ENCODE measurements around the gene NDRG2. TPM values are rescaled to one million over a fixed set of nuclear protein-coding genes. Genes with fewer than 3 reads are reported as not detected.

The NDRG2 gene
- total RNA-seq, 1 donor = 1.8 TPM

DNA sequence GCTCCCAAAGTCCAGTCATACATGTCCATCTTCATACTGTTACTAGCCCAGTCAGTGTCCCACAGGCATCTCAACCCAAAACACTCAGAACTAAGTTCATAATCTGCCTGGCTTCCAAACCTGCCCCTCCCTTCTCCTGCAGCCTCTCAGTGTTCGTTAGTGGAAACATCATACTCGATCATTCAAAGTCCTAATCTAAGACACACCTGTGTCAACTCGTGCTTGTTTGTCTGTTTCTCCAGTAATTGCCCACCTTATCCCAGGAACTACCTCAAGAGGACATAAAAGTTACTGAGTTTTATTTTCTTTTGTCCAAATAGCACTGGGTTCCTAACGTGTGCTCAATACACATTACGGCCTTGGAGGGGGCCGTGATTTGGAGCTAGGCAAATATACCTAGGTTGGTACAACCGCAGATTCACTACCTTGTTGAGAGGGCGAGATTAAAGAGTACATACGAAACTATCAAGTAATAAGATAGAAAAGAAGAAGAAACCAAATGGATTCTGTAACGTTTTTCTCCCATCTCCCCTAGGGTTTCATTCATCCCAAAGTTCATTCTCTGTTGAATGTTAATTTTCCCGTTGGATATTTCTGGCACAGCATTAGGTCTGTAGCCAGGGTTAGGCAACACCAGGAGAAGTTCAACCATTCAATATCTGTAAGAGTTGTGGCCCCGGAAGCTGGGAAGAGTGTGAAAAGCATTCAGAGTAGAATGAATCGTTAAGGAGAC, 35.9 kb upstream of the NDRG2 start:
- no peak for DNase-seq (ENCODE audit: low read depth)
- TF ChIP-seq, protein P1, sequence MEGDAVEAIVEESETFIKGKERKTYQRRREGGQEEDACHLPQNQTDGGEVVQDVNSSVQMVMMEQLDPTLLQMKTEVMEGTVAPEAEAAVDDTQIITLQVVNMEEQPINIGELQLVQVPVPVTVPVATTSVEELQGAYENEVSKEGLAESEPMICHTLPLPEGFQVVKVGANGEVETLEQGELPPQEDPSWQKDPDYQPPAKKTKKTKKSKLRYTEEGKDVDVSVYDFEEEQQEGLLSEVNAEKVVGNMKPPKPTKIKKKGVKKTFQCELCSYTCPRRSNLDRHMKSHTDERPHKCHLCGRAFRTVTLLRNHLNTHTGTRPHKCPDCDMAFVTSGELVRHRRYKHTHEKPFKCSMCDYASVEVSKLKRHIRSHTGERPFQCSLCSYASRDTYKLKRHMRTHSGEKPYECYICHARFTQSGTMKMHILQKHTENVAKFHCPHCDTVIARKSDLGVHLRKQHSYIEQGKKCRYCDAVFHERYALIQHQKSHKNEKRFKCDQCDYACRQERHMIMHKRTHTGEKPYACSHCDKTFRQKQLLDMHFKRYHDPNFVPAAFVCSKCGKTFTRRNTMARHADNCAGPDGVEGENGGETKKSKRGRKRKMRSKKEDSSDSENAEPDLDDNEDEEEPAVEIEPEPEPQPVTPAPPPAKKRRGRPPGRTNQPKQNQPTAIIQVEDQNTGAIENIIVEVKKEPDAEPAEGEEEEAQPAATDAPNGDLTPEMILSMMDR (IDR thresholded peaks at IDR 0.05; ENCODE audit: insufficient read depth, low read length) = no peak
- no peak overlapping the region for H3K4me3 ChIP-seq (ENCODE audit: low read depth, low read length)

DNA sequence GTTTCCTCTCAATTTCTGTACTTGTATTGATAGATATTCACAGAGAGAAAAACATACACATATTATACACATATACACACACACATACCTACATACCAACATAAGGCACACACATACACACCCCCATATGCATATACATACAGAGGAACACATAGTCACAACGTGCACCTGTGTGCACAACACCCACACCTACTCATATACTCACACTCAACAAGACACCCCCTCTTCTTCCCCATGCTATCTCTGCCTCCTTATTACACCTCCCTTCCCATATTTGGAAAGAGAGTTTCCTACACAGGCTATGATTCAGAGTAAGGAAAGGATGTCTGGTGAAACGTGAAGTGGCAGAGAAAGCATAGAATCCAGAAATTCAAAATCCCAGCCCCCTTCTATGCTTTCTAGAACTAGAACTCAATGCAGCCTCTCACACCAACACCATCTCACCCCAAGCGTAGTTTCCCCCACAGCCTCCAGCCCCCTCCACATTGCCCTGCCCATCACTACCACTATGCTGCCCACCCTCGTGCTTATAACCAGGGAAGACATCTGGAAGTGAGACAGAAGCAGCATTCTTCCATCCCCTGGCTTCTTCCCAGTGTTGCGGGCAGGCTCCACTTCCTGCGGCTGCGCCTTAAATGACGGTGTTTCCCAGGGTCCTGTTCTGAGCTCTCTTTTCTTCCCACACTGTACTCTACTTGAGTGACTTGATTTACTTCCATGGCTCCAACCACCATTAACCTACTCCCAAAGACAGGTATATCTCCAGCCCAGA, 35.2 kb upstream of the NDRG2 start:
- DNase-seq (ENCODE audit: low read depth) = no peak
- TF ChIP-seq, protein P1 (IDR thresholded peaks at IDR 0.05; ENCODE audit: insufficient read depth, low read length) = no peak
- H3K4me3 ChIP-seq (ENCODE audit: low read depth, low read length) = no peak overlapping the region

DNA sequence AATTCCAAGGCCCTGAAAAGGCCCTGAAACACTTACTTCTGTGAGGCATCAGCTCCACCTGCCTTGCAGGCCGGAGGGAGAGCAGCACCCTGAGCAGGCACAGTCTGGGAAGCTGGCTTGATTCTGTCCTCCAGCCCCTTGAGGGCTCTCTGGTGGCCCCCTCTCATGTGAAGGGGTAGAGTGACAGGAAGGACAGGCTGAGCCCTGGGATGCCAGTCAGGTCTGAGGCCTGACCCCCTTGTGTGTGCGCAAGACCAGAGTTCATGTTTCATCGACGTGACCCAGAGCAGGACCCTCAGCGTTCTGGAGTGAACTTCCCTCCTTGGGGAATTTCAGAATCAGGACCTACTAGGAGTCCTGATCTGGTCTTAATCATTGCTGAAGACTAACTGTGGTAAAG, 34.0 kb upstream of the NDRG2 start:
- no peak for DNase-seq (ENCODE audit: low read depth)

DNA sequence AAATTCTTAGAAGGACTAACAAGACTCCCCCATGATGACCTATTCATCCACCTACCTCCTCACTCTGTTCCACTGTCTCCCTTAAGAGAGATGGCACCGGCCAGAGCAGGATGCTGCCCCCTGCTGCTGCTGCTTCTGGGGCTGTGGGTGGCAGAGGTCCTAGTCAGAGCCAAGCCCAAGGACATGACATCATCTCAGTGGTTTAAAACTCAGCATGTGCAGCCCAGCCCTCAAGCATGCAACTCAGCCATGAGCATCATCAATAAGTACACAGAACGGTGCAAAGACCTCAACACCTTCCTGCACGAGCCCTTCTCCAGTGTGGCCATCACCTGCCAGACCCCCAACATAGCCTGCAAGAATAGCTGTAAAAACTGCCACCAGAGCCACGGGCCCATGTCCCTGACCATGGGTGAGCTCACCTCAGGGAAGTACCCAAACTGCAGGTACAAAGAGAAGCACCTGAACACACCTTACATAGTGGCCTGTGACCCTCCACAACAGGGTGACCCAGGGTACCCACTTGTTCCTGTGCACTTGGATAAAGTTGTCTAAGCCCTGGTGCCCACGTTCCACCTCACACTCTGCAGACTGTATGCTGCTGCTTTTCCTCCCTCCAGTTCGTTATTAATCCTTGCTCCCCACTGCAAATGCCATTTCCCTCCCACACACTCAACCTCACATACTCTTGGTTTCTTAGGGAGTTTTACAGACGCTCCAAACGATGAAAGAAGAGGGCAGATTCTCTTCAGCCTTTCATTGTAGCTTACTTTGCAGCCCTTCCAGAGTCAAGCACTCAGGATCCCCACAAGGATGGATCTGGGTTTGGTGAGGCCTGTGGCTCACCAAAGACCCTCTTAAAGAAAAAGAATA, 33.2 kb upstream of the NDRG2 start, which contains the start of gene RNASE8:
TSS of gene RNASE8 (plus strand) at position 20 of the 873 bp plus-strand sequence. CDS start at position 91, 71 bp downstream.
- H3K4me3 ChIP-seq (ENCODE audit: low read depth, low read length) = no peak within 1 kb of the TSS
- TF ChIP-seq, protein P1 (IDR thresholded peaks at IDR 0.05; ENCODE audit: insufficient read depth, low read length) = no peak
- DNase-seq (ENCODE audit: low read depth) = no peak

More for the DNA sequence above, 34.0 kb upstream of the NDRG2 start:
- H3K4me3 ChIP-seq (ENCODE audit: low read depth, low read length) = no peak overlapping the region
- TF ChIP-seq, protein P1 (IDR thresholded peaks at IDR 0.05; ENCODE audit: insufficient read depth, low read length) = no peak

DNA sequence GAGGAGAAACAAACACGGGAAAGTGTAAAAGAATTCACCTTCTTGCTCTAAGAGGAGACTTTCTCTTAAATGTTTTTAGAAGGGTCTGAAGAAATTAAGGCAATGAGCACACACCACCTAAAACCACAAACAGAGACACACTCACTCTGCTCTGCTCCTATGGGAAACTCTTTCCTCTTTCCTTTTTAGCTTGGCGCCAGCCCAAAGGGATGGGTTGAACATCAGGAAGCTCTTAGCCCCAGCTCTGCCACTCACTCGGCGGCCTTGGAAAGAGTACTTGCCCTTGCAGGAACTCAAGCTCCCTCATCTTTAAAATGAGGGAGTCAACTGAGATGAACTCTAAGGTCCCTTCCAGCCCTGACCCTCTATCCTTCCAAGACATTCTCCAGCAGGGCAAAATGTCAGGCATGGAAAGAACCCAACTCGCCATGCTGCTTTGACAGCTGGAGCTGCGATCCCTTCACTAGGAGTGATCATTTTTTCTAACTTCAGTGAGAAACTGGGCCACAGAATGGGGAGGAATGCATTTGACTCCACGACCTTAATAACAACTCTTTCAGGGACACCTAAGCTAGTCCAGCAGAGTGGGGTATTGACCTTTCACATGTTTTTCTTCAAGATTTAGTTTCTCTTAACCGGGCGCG, 31.8 kb upstream of the NDRG2 start:
- DNase-seq (ENCODE audit: low read depth) = no peak
- TF ChIP-seq, protein P1 (IDR thresholded peaks at IDR 0.05; ENCODE audit: insufficient read depth, low read length) = no peak
- H3K4me3 ChIP-seq (ENCODE audit: low read depth, low read length) = no peak overlapping the region
